K562 (cell line): ENCODE results near the gene PLEKHN1. TPM values are rescaled to one million over a fixed set of nuclear protein-coding genes. Genes with fewer than 3 reads are reported as not detected.

ENCODE experiments used
- ATAC-seq: fragments of 200-7000 bp; cut with Tn5 transposase; 3 replicates; pipeline ENCODE4 v1.9.1; 2020; ENCODE audit warnings: moderate library complexity
- BruUV-seq: library from RNA; stranded (reverse); fragments of 400-500 nt; replicated peaks from 2 replicates; lab custom pipeline; 2021; lab: Mats Ljungman, UMichigan
- CTCF ChIA-PET: fragments of 300-600 bp; formaldehyde crosslinking; extraction: SDS; loops from one replicate; lab custom pipeline; 2021; ENCODE audit warnings: low intra/inter-chr PET ratio; lab: Yijun Ruan, JAX
- POLR2A ChIA-PET: fragments of 300-600, 350-650 bp; sonication (Branson Sonifier 250); formaldehyde crosslinking; extraction: SDS; loops from one replicate; lab custom pipeline; 2021; ENCODE audit warnings: antibody characterized with exemption, inconsistent platforms; lab: Yijun Ruan, JAX
- DNase-seq, 4 experiments: peaks; one replicate each; pipeline versions ENCODE4 v3.0.0 to v3.0.0-alpha.2; 2011 to 2018; ENCODE audit warnings: low spot score in 3 of 4, mixed read lengths in 3 of 4; ENCODE audit errors: extremely low read depth in 1 of 4
- FAIRE-seq: peaks from 2 replicates; lab custom pipeline; 2011; peaks lifted over from hg19 to GRCh38; lab: Jason Lieb, UNC
- H2AFZ ChIP-seq: 2 replicates; pipeline ENCODE4 v1.6.0; 2011; ENCODE audit warnings: low read depth, low read length, control low read depth, inconsistent platforms
- H3K27ac ChIP-seq: fragments of 200-600 bp; 3 replicates; pipeline ENCODE4 v1.8.0; 2011; ENCODE audit warnings: low read depth, mild to moderate bottlenecking, control low read depth, inconsistent platforms, low read length, moderate library complexity, mixed read lengths; ENCODE audit errors: extremely low read depth
- H3K27me3 ChIP-seq, 2 experiments: fragments of 300-600 bp in 1 of 2; 2 replicates in 1 of 2; 3 replicates in 1 of 2; pipeline versions ENCODE4 v1.6.0 to v1.8.0; 2011; ENCODE audit warnings: inconsistent platforms in 2 of 2, low read length in 2 of 2, mild to moderate bottlenecking in 1 of 2, mixed read lengths in 1 of 2, moderate library complexity in 1 of 2; ENCODE audit not compliant: control insufficient read depth in 2 of 2, insufficient read depth in 2 of 2
- H3K36me3 ChIP-seq: fragments of 300-600 bp; 3 replicates; pipeline ENCODE4 v1.8.0; 2011; ENCODE audit warnings: mild to moderate bottlenecking, low read length, inconsistent platforms; ENCODE audit not compliant: control insufficient read depth, insufficient read depth
- H3K4me1 ChIP-seq, 2 experiments: fragments of 200-600 bp in 1 of 2; replicated peaks in 1 of 2; 2 replicates in 1 of 2; 3 replicates in 1 of 2; pipeline versions ENCODE4 v1.5.1 to v1.8.0; 2011; ENCODE audit warnings: inconsistent platforms in 2 of 2, low read length in 2 of 2, mild to moderate bottlenecking in 1 of 2, mixed read lengths in 1 of 2, moderate library complexity in 1 of 2; ENCODE audit not compliant: control insufficient read depth in 2 of 2, insufficient read depth in 2 of 2
- H3K4me2 ChIP-seq: 2 replicates; pipeline ENCODE4 v1.6.1; 2011; ENCODE audit warnings: low read length, control low read depth, inconsistent platforms, mixed read lengths; ENCODE audit not compliant: insufficient read depth
- H3K4me3 ChIP-seq: fragments of 200-600 bp; sonication (generic), shearing (Covaris generic); 2 replicates; pipeline ENCODE4 v1.5.1; 2016; ENCODE audit warnings: control low read depth, inconsistent platforms
- H3K79me2 ChIP-seq: fragments of 200-600 bp; 3 replicates; pipeline ENCODE4 v1.8.0; 2011; ENCODE audit warnings: low read length, inconsistent platforms; ENCODE audit not compliant: control insufficient read depth, insufficient read depth
- H3K9ac ChIP-seq, 2 experiments: 2 replicates each; pipeline versions ENCODE4 v1.6.0 to v1.6.1; 2011; ENCODE audit warnings: low read depth in 2 of 2, low read length in 2 of 2, control low read depth in 1 of 2, inconsistent platforms in 1 of 2, mild to moderate bottlenecking in 1 of 2, mixed read lengths in 1 of 2; ENCODE audit not compliant: insufficient read depth in 1 of 2
- H3K9me1 ChIP-seq: one replicate; pipeline ENCODE4 v1.6.0; 2011; ENCODE audit warnings: inconsistent platforms, mild to moderate bottlenecking, low read length, moderate library complexity; ENCODE audit not compliant: control insufficient read depth, insufficient read depth
- H3K9me3 ChIP-seq: replicated peaks from 2 replicates; pipeline ENCODE4 v1.5.1; 2011; ENCODE audit warnings: low read depth, low read length, inconsistent platforms; ENCODE audit not compliant: control insufficient read depth, insufficient read depth
- H4K20me1 ChIP-seq: replicated peaks from 2 replicates; pipeline ENCODE4 v1.6.1; 2011; ENCODE audit warnings: low read length, inconsistent platforms, mixed read lengths; ENCODE audit not compliant: control insufficient read depth, insufficient read depth
- BRF1 ChIP-seq: IDR thresholded peaks from 3 replicates; pipeline ENCODE4 v1.6.1; 2011; ENCODE audit warnings: borderline replicate concordance, mild to moderate bottlenecking; ENCODE audit not compliant: insufficient read length; ENCODE audit errors: extremely low read depth
- CBFA2T3 ChIP-seq: fragments of 450-650 bp; IDR thresholded peaks from 2 replicates; pipeline ENCODE4 v1.6.1; 2017
- HES1 ChIP-seq: fragments of 450-650 bp; IDR thresholded peaks from 2 replicates; pipeline ENCODE4 v1.6.1; 2016; ENCODE audit warnings: low read depth, mild to moderate bottlenecking, moderate library complexity
- KDM1A ChIP-seq, 2 experiments: fragments of 450-650 bp; IDR thresholded peaks; 2 replicates each; pipeline ENCODE4 v1.6.1; 2016; ENCODE audit warnings: mild to moderate bottlenecking in 2 of 2
- MNT ChIP-seq, 2 experiments: fragments of 450-650 bp; conservative IDR thresholded peaks; 2 replicates each; pipeline ENCODE4 v1.6.1; 2017; ENCODE audit warnings: mild to moderate bottlenecking in 2 of 2, moderate library complexity in 2 of 2
- PHF20 ChIP-seq: fragments of 450-650 bp; IDR thresholded peaks from 2 replicates; pipeline ENCODE4 v1.6.1; 2018; ENCODE audit not compliant: partially characterized antibody
- ZBTB43 ChIP-seq: sonication (generic); formaldehyde crosslinking; IDR thresholded peaks from 2 replicates; pipeline ENCODE4 v1.8.0; 2023; ENCODE audit warnings: mild to moderate bottlenecking, missing genetic modification reagents
- ZFP91 ChIP-seq: sonication (generic); formaldehyde crosslinking; IDR thresholded peaks from 2 replicates; pipeline ENCODE4 v1.8.0; 2022; ENCODE audit warnings: mild to moderate bottlenecking, missing genetic modification reagents
- WGBS: fragments of 100-300 bp; shearing (Covaris generic); methylation state at CpG from one replicate; pipeline ENCODE4 v1.1.6; 2016; ENCODE audit warnings: low coverage, mixed read lengths; ENCODE audit not compliant: insufficient coverage; ENCODE audit errors: missing lambda C conversion rate; 5-methylcytosine and 5-hydroxymethylcytosine counted together
- in situ Hi-C: fragments of 300-500 bp; cut with MboI; formaldehyde crosslinking; loops from 4 replicates; pipeline ENCODE4 v1.15.0; 2018; ENCODE audit warnings: inconsistent platforms, mixed read lengths
- intact Hi-C: fragments of 100-400 bp; cut with micrococcal nuclease; formaldehyde crosslinking; loops from 2 replicates; pipeline ENCODE4 v1.14.2; 2022
- polyA plus RNA-seq, 8 experiments: library from polyadenylated mRNA; depleted of rRNA in 4 of 8; stranded (reverse) in 5 of 8; unstranded in 3 of 8; fragments of >200 nt; fragmentation: Nextera tagmentation in 2 of 8; fragmentation: Illumina TruSeq in 1 of 8; extraction: Ambion mirVana in 2 of 8; extraction: Trizol in 1 of 8; gene quantifications; 2 replicates each; pipeline versions ENCODE4 v1.2.1 to v1.2.3, GENCODE V29; 2011 to 2014; ENCODE audit warnings: inconsistent platforms in 1 of 8, missing spikeins in 1 of 8
- total RNA-seq, 7 experiments: library from RNA; depleted of rRNA in 6 of 7; stranded (reverse); fragments of >200 nt in 6 of 7; fragmentation: Illumina TruSeq in 2 of 7; extraction: Trizol in 2 of 7; gene quantifications; 2 replicates each; pipeline versions ENCODE4 v1.2.1 to v1.2.3, GENCODE V29; 2011 to 2021; ENCODE audit warnings: low replicate concordance in 1 of 7

PLEKHN1 gene
- total and polyA plus RNA-seq, 9 of the 15 experiments (the other 6 are each of a cell fraction or from before 2014, with no cell fraction given) = 0.07 to 1.5 (median 0.13) TPM; not detected in 2

GRCh38 chr1:969260-969855 is 3.1 kb downstream of the PLEKHN1 start:
- Histone ChIP-seq H3K4me3 (no peak overlapping the region), H3K4me2 (no peak overlapping the region; the same call in 1 of the 2 replicates), H3K36me3 (peaks cover 12% of the 10 kb centered on the region; the same call in 1 of the 3 replicates), H3K4me1 (peaks cover 14 to 74% of the 10 kb centered on the region in 2 experiments; a peak in 4 of 5 replicates), H3K27ac (no peak overlapping the region; the same call in 2 of the 3 replicates), H3K79me2 (no peaks in the 10 kb centered on the region), H3K9ac (no peak overlapping the region), H2AFZ (no peak overlapping the region)
- WGBS = 30% methylated on average over 15 of the region's 15 CpGs
- ATAC-seq = no peak
- intact Hi-C loops = no loop called here
- BruUV-seq = no TSS peak
- DNase-seq = no peak
- no peak for FAIRE-seq
- POLR2A ChIA-PET = interaction anchor here (1.1 kb wide), 1 partner anchor 28 kb away, joined by 4 read pairs; no protein-coding TSS in a partner anchor
- TF ChIP-seq CBFA2T3 (peak; percentile 19; the same call in 1 of the 2 replicates), BRF1 (no peak), MNT (conservative IDR thresholded peaks at IDR 0.05) (no peak), HES1 (no peak), PHF20 (peak; percentile 66), KDM1A (IDR thresholded peaks at IDR 0.05) (peak in 1 of 2 experiments; percentile 98; a peak in 2 of 4 replicates), ZFP91 (CRISPR knock-in tag) (0 out of 2 replicates have a peak, but pooled peaks have one; percentile 19), ZBTB43 (CRISPR knock-in tag) (peak; percentile 87; the same call in 1 of the 2 replicates)
- TF ChIP-seq, all 486 proteins: peak for 5
- no peaks in the 10 kb centered on the region for H3K9me1 ChIP-seq
- CTCF ChIA-PET = no interaction called here
- H4K20me1 ChIP-seq = no peaks in the 10 kb centered on the region
- peaks cover 6% of the 10 kb centered on the region for H3K9me3 ChIP-seq
- in situ Hi-C loops = no loop called here
- peaks cover 0 to 23% of the 10 kb centered on the region in 2 experiments; a peak in 2 of 5 replicates for H3K27me3 ChIP-seq
